Transverse colon (tissue), 4 donors: Measurements from ENCODE around the gene CHST11.

ENCODE experiments used
- CTCF ChIP-seq, 5 experiments: fragments of 200-600 bp in 3 of 5; fragments of 450-650 bp in 2 of 5; sonication (generic) in 3 of 5; IDR thresholded peaks; 1 replicate in 2 of 5; 2 replicates in 3 of 5; pipeline ENCODE4 v1.5.1; 2016 to 2017; ENCODE audit warnings: antibody characterized with exemption in 5 of 5, inconsistent platforms in 3 of 5, mild to moderate bottlenecking in 2 of 5, moderate library complexity in 1 of 5
- EP300 ChIP-seq: sonication (generic); formaldehyde crosslinking; IDR thresholded peaks from one replicate; pipeline ENCODE4 v1.6.1; 2017; ENCODE audit warnings: antibody characterized with exemption, low read depth
- POLR2AphosphoS5 ChIP-seq, 3 donors: sonication (generic); formaldehyde crosslinking; IDR thresholded peaks; one replicate each; pipeline ENCODE4 v1.6.1; 2016; ENCODE audit warnings: antibody characterized with exemption in 3 of 3

GRCh38 chr12:104636496-104636895 is 179.7 kb downstream of the CHST11 start:
- TF ChIP-seq POLR2AphosphoS5 (IDR thresholded peaks at IDR 0.05) (no peak), CTCF (IDR thresholded peaks at IDR 0.05) (no peak), EP300 (no peak)
